Common myeloid progenitor, CD34-positive (primary cell): Measurements from ENCODE around the gene IBA57.

ENCODE experiments used
- CTCF ChIA-PET: fragments of 350-600 bp; sonication (Branson Sonifier 250); formaldehyde crosslinking; loops from one replicate; lab custom pipeline; 2021; ENCODE audit warnings: antibody characterized with exemption; lab: Charles Lee
- POLR2A ChIA-PET: fragments of 350-600 bp; sonication (Branson Sonifier 250); formaldehyde crosslinking; loops from one replicate; lab custom pipeline; 2021; ENCODE audit warnings: antibody characterized with exemption; lab: Charles Lee
- DNase-seq, 3 donors: peaks; one replicate each; pipeline versions ENCODE4 v3.0.0 to v3.0.0-alpha.2; 2013
- H3K27ac ChIP-seq, 2 experiments: 1 replicate in 1 of 2; 2 replicates in 1 of 2; pipeline ENCODE4 v1.7.0; 2013; ENCODE audit warnings: inconsistent platforms in 2 of 2, low read length in 2 of 2, mild to moderate bottlenecking in 2 of 2, low read depth in 1 of 2, moderate library complexity in 1 of 2; ENCODE audit not compliant: severe bottlenecking in 2 of 2, insufficient read depth in 1 of 2, poor library complexity in 1 of 2
- H3K27me3 ChIP-seq, 5 experiments: replicated peaks in 2 of 5; 1 replicate in 3 of 5; 2 replicates in 2 of 5; pipeline versions ENCODE4 v1.6.1 to v1.7.0; 2013; ENCODE audit warnings: low read length in 4 of 5, mild to moderate bottlenecking in 2 of 5, moderate library complexity in 2 of 5, inconsistent platforms in 1 of 5; ENCODE audit not compliant: insufficient read depth in 5 of 5, control insufficient read depth in 4 of 5
- H3K36me3 ChIP-seq, 4 experiments: 1 replicate in 2 of 4; 2 replicates in 2 of 4; pipeline versions ENCODE4 v1.6.1 to v1.7.0; 2013; ENCODE audit warnings: low read length in 3 of 4, control low read depth in 1 of 4, mild to moderate bottlenecking in 1 of 4; ENCODE audit not compliant: control insufficient read depth in 4 of 4, insufficient read depth in 4 of 4
- H3K4me1 ChIP-seq, 4 experiments: 1 replicate in 3 of 4; 2 replicates in 1 of 4; pipeline versions ENCODE4 v1.6.1 to v1.7.1; 2013; ENCODE audit warnings: low read length in 3 of 4, mild to moderate bottlenecking in 3 of 4, control low read depth in 1 of 4, inconsistent platforms in 1 of 4, moderate library complexity in 1 of 4; ENCODE audit not compliant: control insufficient read depth in 4 of 4, insufficient read depth in 4 of 4; ENCODE audit errors: control extremely low read depth in 1 of 4
- H3K4me3 ChIP-seq, 7 experiments: 1 replicate in 4 of 7; 2 replicates in 3 of 7; pipeline versions ENCODE4 v1.5.1 to v1.7.0; 2013; ENCODE audit warnings: mild to moderate bottlenecking in 7 of 7, low read length in 6 of 7, moderate library complexity in 6 of 7, inconsistent platforms in 2 of 7, low read depth in 2 of 7, control low read depth in 1 of 7; ENCODE audit not compliant: insufficient read depth in 4 of 7, control insufficient read depth in 1 of 7; ENCODE audit errors: extremely low read depth in 1 of 7
- H3K9me3 ChIP-seq, 5 experiments: 1 replicate in 4 of 5; 2 replicates in 1 of 5; pipeline versions ENCODE4 v1.6.1 to v1.7.1; 2013; ENCODE audit warnings: low read length in 4 of 5, mild to moderate bottlenecking in 2 of 5, inconsistent platforms in 1 of 5, low read depth in 1 of 5, moderate library complexity in 1 of 5; ENCODE audit not compliant: control insufficient read depth in 4 of 5, insufficient read depth in 2 of 5; ENCODE audit errors: control extremely low read depth in 1 of 5
- WGBS: methylation state at CpG from one replicate; pipeline ENCODE4 v1.1.5; 2013; ENCODE audit not compliant: insufficient coverage; 5-methylcytosine and 5-hydroxymethylcytosine counted together

IBA57 gene

GRCh38 chr1:228163776-228164519 lies 1.7 kb upstream of the IBA57 start:
- no peak for DNase-seq
- ChIA-PET CTCF (interaction anchor here (0.7 to 9.6 kb wide), 7 partner anchors 12 to 162 kb away, joined by 3 to 136 read pairs (median 7); partner anchors contain the start of gene GUK1), POLR2A (interaction anchor here (2.6 kb wide), 1 partner anchor 23 kb away, joined by 10 read pairs; the partner anchor contains the start of gene GUK1)
- Histone ChIP-seq H3K4me3 (no peak overlapping the region), H3K9me3 (no peaks in the 10 kb centered on the region), H3K27me3 (no peaks in the 10 kb centered on the region), H3K36me3 (peaks cover 0 to 5% (median 0%) of the 10 kb centered on the region in 4 experiments), H3K27ac (no peak overlapping the region), H3K4me1 (peaks cover 6 to 50% (median 45%) of the 10 kb centered on the region in 4 experiments)
- WGBS: 92% methylated on average over 8 of the region's 10 CpGs

GRCh38 chr1:228164561-228165371 lies 838 bp upstream of the IBA57 start:
- WGBS: 55% methylated on average over 19 of the region's 20 CpGs
- no peaks in the 10 kb centered on the region for H3K36me3 ChIP-seq
- H3K9me3 ChIP-seq: no peaks in the 10 kb centered on the region
- DNase-seq: peak in 2 of 3 donors; percentile 59 to 65
- H3K27ac ChIP-seq: peak overlapping the region; percentile 40 to 78
- H3K4me3 ChIP-seq: peak overlapping the region; percentile 42 to 84 (median 65)
- H3K27me3 ChIP-seq: no peaks in the 10 kb centered on the region
- peaks cover 6 to 50% (median 45%) of the 10 kb centered on the region in 4 experiments for H3K4me1 ChIP-seq
- CTCF ChIA-PET: interaction anchor here (0.6 to 9.6 kb wide), 9 partner anchors 8 to 159 kb away, joined by 3 to 136 read pairs (median 7); partner anchors contain the start of gene GUK1
- POLR2A ChIA-PET: interaction anchor here (0.7 to 2.6 kb wide), 7 partner anchors 8 to 217 kb away, joined by 3 to 10 read pairs (median 3); partner anchors contain the start of gene GUK1

- ChIA-PET CTCF (interaction anchor here (0.7 to 9.6 kb wide), 13 partner anchors 10 to 168 kb away, joined by 3 to 136 read pairs (median 4); partner anchors contain the start of genes GUK1 and MRPL55), POLR2A (interaction anchor here (0.6 to 2.4 kb wide), 9 partner anchors 9 to 299 kb away, joined by 3 to 7 read pairs (median 3); no protein-coding TSS in a partner anchor)
- peaks cover 6 to 48% (median 44%) of the 10 kb centered on the region in 4 experiments for H3K4me1 ChIP-seq
- H3K27me3 ChIP-seq: no peaks in the 10 kb centered on the region
- peak overlapping the region; percentile 46 to 88 (median 70) for H3K4me3 ChIP-seq
- H3K9me3 ChIP-seq: no peaks in the 10 kb centered on the region
- WGBS: 26% methylated on average over 17 of the region's 26 CpGs
- peak; percentile 87 to 97 (median 96) for DNase-seq
- no peaks in the 10 kb centered on the region for H3K36me3 ChIP-seq
- peak overlapping the region; percentile 94 to 97 for H3K27ac ChIP-seq
Measured at GRCh38 chr1:228166170-228166936, 749 bp downstream of the IBA57 start.

- 100% methylated on average over 6 of the region's 12 CpGs for WGBS
- POLR2A ChIA-PET: no interaction called here
- no peak overlapping the region for H3K27ac ChIP-seq
Measured at GRCh38 chr1:228168563-228169270, 3.1 kb downstream of the IBA57 start.

GRCh38 chr1:228169345-228169744 lies 3.7 kb downstream of the IBA57 start:
- Histone ChIP-seq H3K4me1 (peaks cover 6 to 19% (median 18%) of the 10 kb centered on the region in 4 experiments), H3K4me3 (no peak overlapping the region), H3K36me3 (peaks cover 0 to 2% (median 0%) of the 10 kb centered on the region in 4 experiments), H3K27me3 (no peaks in the 10 kb centered on the region), H3K27ac (no peak overlapping the region), H3K9me3 (no peaks in the 10 kb centered on the region)
- CTCF ChIA-PET: interaction anchor here (9.6 kb wide), 1 partner anchor 35 kb away, joined by 136 read pairs; the partner anchor contains the start of gene GUK1
- 100% methylated on average over 1 of the region's 2 CpGs for WGBS
- POLR2A ChIA-PET: no interaction called here
- no peak for DNase-seq

More at GRCh38 chr1:228168563-228169270, 3.1 kb downstream of the IBA57 start:
- Histone ChIP-seq H3K27me3 (no peaks in the 10 kb centered on the region), H3K4me3 (no peak overlapping the region), H3K4me1 (peaks cover 6 to 24% (median 22%) of the 10 kb centered on the region in 4 experiments), H3K9me3 (no peaks in the 10 kb centered on the region), H3K36me3 (peaks cover 0 to 2% (median 0%) of the 10 kb centered on the region in 4 experiments)
- CTCF ChIA-PET: interaction anchor here (0.9 to 9.6 kb wide), 4 partner anchors 11 to 60 kb away, joined by 3 to 136 read pairs (median 28); partner anchors contain the start of genes GUK1 and MRPL55
- DNase-seq: no peak

GRCh38 chr1:228170666-228171065 lies 5.1 kb downstream of the IBA57 start:
- peaks cover 3 to 14% (median 11%) of the 10 kb centered on the region in 4 experiments for H3K4me1 ChIP-seq
- ChIA-PET CTCF (interaction anchor here (1.5 kb wide), 1 partner anchor 33 kb away, joined by 3 read pairs; no protein-coding TSS in a partner anchor), POLR2A (no interaction called here)
- no peaks in the 10 kb centered on the region for H3K27me3 ChIP-seq
- peaks cover 0 to 14% (median 3%) of the 10 kb centered on the region in 4 experiments for H3K36me3 ChIP-seq
- 89% methylated on average over 6 of the region's 7 CpGs for WGBS
- H3K9me3 ChIP-seq: no peaks in the 10 kb centered on the region
- no peak for DNase-seq
- H3K27ac ChIP-seq: no peak overlapping the region
- H3K4me3 ChIP-seq: no peak overlapping the region
